HG02798 (cell line): ENCODE measurements around the gene CABCOCO1.

Experiments used
- ATAC-seq: cut with Tn5 transposase; IDR thresholded peaks from one replicate; pipeline ENCODE4 v1.9.1; 2021; ENCODE audit warnings: mild to moderate bottlenecking; ENCODE audit not compliant: unreplicated experiment, poor library complexity

The CABCOCO1 gene

GRCh38 chr10:61804414-61804813 is 141.7 kb downstream of the CABCOCO1 start:
- no peak for ATAC-seq

- no peak for ATAC-seq
These were observed 142.4 kb downstream of the CABCOCO1 start for GRCh38 chr10:61805091-61805490.

- no peak for ATAC-seq
These were observed 147.5 kb downstream of the CABCOCO1 start for GRCh38 chr10:61810263-61810662.

- ATAC-seq, result peak; percentile 75
These were observed 149.5 kb downstream of the CABCOCO1 start for GRCh38 chr10:61812052-61812721.

GRCh38 chr10:61812920-61813319 is 150.2 kb downstream of the CABCOCO1 start:
- no peak for ATAC-seq

- ATAC-seq, result no peak
These were observed 151.4 kb downstream of the CABCOCO1 start for GRCh38 chr10:61814160-61814559.

- ATAC-seq, result no peak
These were observed 152.8 kb downstream of the CABCOCO1 start for GRCh38 chr10:61815496-61815895.
